Aorta (tissue), 5 donors: ENCODE data around the gene PNPLA8. TPM values are rescaled to one million over a fixed set of nuclear protein-coding genes. Genes with fewer than 3 reads are reported as not detected.

ENCODE experiments used
- ATAC-seq: fragments of 200-7000 bp; cut with Tn5 transposase; one replicate; pipeline ENCODE4 v1.9.1; 2022; ENCODE audit warnings: moderate library complexity; ENCODE audit not compliant: low FRiP score
- DNase-seq, 2 donors: peaks; one replicate each; pipeline ENCODE4 v3.0.0-alpha.2; 2020
- H3K27ac ChIP-seq, 2 donors: one replicate each; pipeline ENCODE4 v1.5.1; 2013; ENCODE audit warnings: low read length in 2 of 2, mild to moderate bottlenecking in 2 of 2, moderate library complexity in 2 of 2, control low read depth in 1 of 2, inconsistent platforms in 1 of 2, low read depth in 1 of 2
- H3K27me3 ChIP-seq, 2 donors: one replicate each; pipeline ENCODE4 v1.6.1; 2013; ENCODE audit warnings: control low read depth in 1 of 2, low read length in 1 of 2, mild to moderate bottlenecking in 1 of 2, moderate library complexity in 1 of 2; ENCODE audit not compliant: insufficient read depth in 2 of 2, control insufficient read depth in 1 of 2
- H3K36me3 ChIP-seq, 2 donors: one replicate each; pipeline ENCODE4 v1.6.1; 2013; ENCODE audit warnings: control low read depth in 1 of 2, low read length in 1 of 2, mild to moderate bottlenecking in 1 of 2; ENCODE audit not compliant: insufficient read depth in 2 of 2, control insufficient read depth in 1 of 2
- H3K4me1 ChIP-seq, 2 donors: one replicate each; pipeline ENCODE4 v1.6.1; 2013; ENCODE audit warnings: low read length in 2 of 2, control low read depth in 1 of 2, mild to moderate bottlenecking in 1 of 2, moderate library complexity in 1 of 2; ENCODE audit not compliant: insufficient read depth in 2 of 2, control insufficient read depth in 1 of 2
- H3K4me3 ChIP-seq, 2 donors: one replicate each; pipeline ENCODE4 v1.5.1; 2013; ENCODE audit warnings: low read length in 2 of 2, control low read depth in 1 of 2, mild to moderate bottlenecking in 1 of 2
- H3K9me3 ChIP-seq: one replicate; pipeline ENCODE4 v1.6.1; 2013; ENCODE audit warnings: mild to moderate bottlenecking, low read length; ENCODE audit not compliant: control insufficient read depth
- WGBS, 2 donors: extraction: QIAGEN DNeasy Blood & Tissue Kit; methylation state at CpG; one replicate each; pipeline ENCODE4 v1.1.7; 2013; 5-methylcytosine and 5-hydroxymethylcytosine counted together
- intact Hi-C, 2 donors: fragments of 100-400 bp; cut with DNase I; formaldehyde crosslinking; loops; one replicate each; pipeline versions ENCODE4 v1.14.2 to v1.15.0; 2022
- polyA plus RNA-seq, 2 donors: library from polyadenylated mRNA; stranded (reverse); fragments of 200-250 nt; gene quantifications; one replicate each; pipeline ENCODE4 v1.2.3, GENCODE V29; 2013
- total RNA-seq, 2 donors: library from RNA; stranded (reverse); fragmentation: NEBNext Ultra II Directional; extraction: Animal tissue kit (Norgen Biotek cat#: 25700); gene quantifications; one replicate each; pipeline ENCODE4 v1.2.1, GENCODE V29; 2021
- donor health status: healthy with polysubstance abuse.
- donor health status: Bipolar disorder and iron deficiency.
- donor health status: DM: no; HTN: no; CAD: no.
- donor health status: DM: no; HTN: no; CAD: no.
- donor health status: DM: yes; HTN: yes; CAD: no.

The PNPLA8 gene
- total and polyA plus RNA-seq, 4 donors: 14.4 to 32.8 (median 23.2) TPM

GRCh38 chr7:108451296-108451848 lies 74.6 kb downstream of the PNPLA8 start:
- intact Hi-C loops: loop anchor here in 1 of 2 donors (10.0 kb wide), 1 partner anchor 53 kb away; no protein-coding TSS in a partner anchor
- DNase-seq (no peak), ATAC-seq (no peak)
- 92 to 93% methylated on average over 2 of the region's 2 CpGs for WGBS, 2 donors
- H3K27me3 ChIP-seq: no peaks in the 10 kb centered on the region
- H3K4me1 ChIP-seq: no peaks in the 10 kb centered on the region
- H3K9me3 ChIP-seq: no peaks in the 10 kb centered on the region
- no peak overlapping the region for H3K27ac ChIP-seq
- no peaks in the 10 kb centered on the region for H3K36me3 ChIP-seq
- no peak overlapping the region for H3K4me3 ChIP-seq

GRCh38 chr7:108450160-108450559 lies 75.8 kb downstream of the PNPLA8 start:
- ATAC-seq (no peak), DNase-seq (no peak)
- Histone ChIP-seq H3K9me3 (no peaks in the 10 kb centered on the region), H3K27me3 (no peaks in the 10 kb centered on the region), H3K27ac (no peak overlapping the region), H3K4me1 (no peaks in the 10 kb centered on the region), H3K4me3 (no peak overlapping the region), H3K36me3 (no peaks in the 10 kb centered on the region)
- intact Hi-C loops: loop anchor here in 1 of 2 donors (10.0 kb wide), 1 partner anchor 55 kb away; no protein-coding TSS in a partner anchor
- whole genome bisulfite sequencing, 2 donors: 76 to 95% methylated on average over 1 of the region's 1 CpG

- intact Hi-C loops: no loop called here
- H3K9me3 ChIP-seq: no peaks in the 10 kb centered on the region
- no peaks in the 10 kb centered on the region for H3K27me3 ChIP-seq
- no peak overlapping the region for H3K27ac ChIP-seq
- ATAC-seq: no peak
- DNase-seq: no peak
- no peaks in the 10 kb centered on the region for H3K4me1 ChIP-seq
- no peak overlapping the region for H3K4me3 ChIP-seq
- no peaks in the 10 kb centered on the region for H3K36me3 ChIP-seq
Observed at GRCh38 chr7:108449521-108449920, 76.4 kb downstream of the PNPLA8 start.

GRCh38 chr7:108448584-108449505 lies 77.1 kb downstream of the PNPLA8 start:
- WGBS, 2 donors: 73% methylated on average over 11 of the region's 11 CpGs
- Histone ChIP-seq H3K27ac (no peak overlapping the region), H3K4me3 (no peak overlapping the region), H3K4me1 (no peaks in the 10 kb centered on the region), H3K9me3 (no peaks in the 10 kb centered on the region), H3K36me3 (no peaks in the 10 kb centered on the region), H3K27me3 (no peaks in the 10 kb centered on the region)
- no peak for DNase-seq
- ATAC-seq: no peak
- intact Hi-C loops: no loop called here

GRCh38 chr7:108442039-108442568 lies 83.8 kb downstream of the PNPLA8 start:
- DNase-seq (no peak), ATAC-seq (no peak)
- no peaks in the 10 kb centered on the region for H3K36me3 ChIP-seq
- no peaks in the 10 kb centered on the region for H3K9me3 ChIP-seq
- H3K4me3 ChIP-seq: no peak overlapping the region
- 76 to 81% methylated on average over 5 of the region's 5 CpGs for WGBS, 2 donors
- no peaks in the 10 kb centered on the region for H3K4me1 ChIP-seq
- no peak overlapping the region for H3K27ac ChIP-seq
- intact Hi-C loops: no loop called here
- no peaks in the 10 kb centered on the region for H3K27me3 ChIP-seq

GRCh38 chr7:108441392-108441955 lies 84.5 kb downstream of the PNPLA8 start:
- Histone ChIP-seq H3K27me3 (no peaks in the 10 kb centered on the region), H3K36me3 (no peaks in the 10 kb centered on the region), H3K9me3 (no peaks in the 10 kb centered on the region), H3K4me1 (no peaks in the 10 kb centered on the region), H3K27ac (no peak overlapping the region), H3K4me3 (no peak overlapping the region)
- WGBS, 2 donors: 57 to 71% methylated on average over 4 of the region's 4 CpGs
- ATAC-seq (no peak), DNase-seq (no peak)
- intact Hi-C loops: no loop called here

- Histone ChIP-seq H3K36me3 (no peaks in the 10 kb centered on the region), H3K27ac (no peak overlapping the region), H3K4me3 (no peak overlapping the region), H3K27me3 (no peaks in the 10 kb centered on the region), H3K4me1 (no peaks in the 10 kb centered on the region), H3K9me3 (no peaks in the 10 kb centered on the region)
- intact Hi-C loops: no loop called here
- DNase-seq: no peak
- 62 to 69% methylated on average over 3 of the region's 3 CpGs for WGBS, 2 donors
- ATAC-seq: no peak
Observed at GRCh38 chr7:108440613-108441012, 85.3 kb downstream of the PNPLA8 start.

- intact Hi-C loops: no loop called here
- ATAC-seq: no peak
- 75 to 90% methylated on average over 3 of the region's 3 CpGs for WGBS, 2 donors
- no peak overlapping the region for H3K4me3 ChIP-seq
- H3K9me3 ChIP-seq: no peaks in the 10 kb centered on the region
- H3K27me3 ChIP-seq: no peaks in the 10 kb centered on the region
- H3K4me1 ChIP-seq: no peaks in the 10 kb centered on the region
- no peaks in the 10 kb centered on the region for H3K36me3 ChIP-seq
- no peak for DNase-seq
- no peak overlapping the region for H3K27ac ChIP-seq
Observed at GRCh38 chr7:108436906-108437305, 89.0 kb downstream of the PNPLA8 start.
